Ovary (tissue), 9 donors: ENCODE measurements around the gene DENND1A. TPM values are rescaled to one million over a fixed set of nuclear protein-coding genes. Genes with fewer than 3 reads are reported as not detected.

Experiments
- DNase-seq, 5 donors: peaks; one replicate each; pipeline ENCODE4 v3.0.0-alpha.2; 2019 to 2020
- H3K27ac ChIP-seq, 2 donors: fragments of 200-600 bp; one replicate each; pipeline versions ENCODE4 v1.5.1 to v1.8.0; 2019 to 2022
- H3K27me3 ChIP-seq: fragments of 200-600 bp; one replicate; pipeline ENCODE4 v1.8.0; 2022
- H3K36me3 ChIP-seq: fragments of 200-600 bp; sonication (generic); one replicate; pipeline ENCODE4 v1.5.1; 2019
- H3K4me1 ChIP-seq: one replicate; pipeline ENCODE4 v1.8.1; 2013; ENCODE audit warnings: mild to moderate bottlenecking, moderate library complexity; ENCODE audit not compliant: insufficient read depth
- H3K4me3 ChIP-seq: fragments of 200-600 bp; sonication (generic); one replicate; pipeline ENCODE4 v1.5.1; 2017
- H3K9me3 ChIP-seq, 2 donors: fragments of 200-600 bp in 1 of 2; sonication (generic) in 1 of 2; one replicate each; pipeline versions ENCODE4 v1.5.1 to v1.8.1; 2013 to 2019; ENCODE audit warnings: mild to moderate bottlenecking in 1 of 2, moderate library complexity in 1 of 2
- EP300 ChIP-seq: sonication (generic); formaldehyde crosslinking; IDR thresholded peaks from one replicate; pipeline ENCODE4 v1.6.1; 2017; ENCODE audit warnings: antibody characterized with exemption
- POLR2A ChIP-seq: fragments of 450-650 bp; IDR thresholded peaks from one replicate; pipeline ENCODE4 v1.6.1; 2017; ENCODE audit warnings: antibody characterized with exemption, mild to moderate bottlenecking, moderate library complexity
- WGBS, 3 donors: extraction: QIAGEN DNeasy Blood & Tissue Kit in 1 of 3; methylation state at CpG; one replicate each; pipeline versions ENCODE4 v1.1.5 to v1.1.7; 2013 to 2017; 5-methylcytosine and 5-hydroxymethylcytosine counted together
- intact Hi-C, 4 donors: fragments of 100-400 bp; cut with DNase I; formaldehyde crosslinking; loops; one replicate each; pipeline versions ENCODE4 v1.11.0 to v1.15.1; 2022 to 2023
- polyA plus RNA-seq, 2 donors: library from polyadenylated mRNA; stranded (reverse); fragments of 200-250 nt in 1 of 2; fragments of 350-450 nt in 1 of 2; fragmentation: Illumina TruSeq in 1 of 2; extraction: RNeasy Lipid Tissue Mini Kit (QIAGEN cat#74804) in 1 of 2; gene quantifications; one replicate each; pipeline ENCODE4 v1.2.3, GENCODE V29; 2013 to 2014
- total RNA-seq, 7 donors: library from RNA; depleted of rRNA in 2 of 7; stranded (reverse); fragments of >200 nt in 2 of 7; fragmentation: NEBNext Ultra II Directional in 3 of 7; extraction: Animal tissue kit (Norgen Biotek cat#: 25700) in 3 of 7; gene quantifications; one replicate each; pipeline versions ENCODE4 v1.1.0 to v1.2.4, GENCODE V29; 2016 to 2023
- TF ChIP-seq, protein P1 (sequence below), 3 donors: fragments of 450-650 bp in 2 of 3; fragments of 200-600 bp in 1 of 3; IDR thresholded peaks; one replicate each; pipeline versions ENCODE4 v1.5.1 to v1.8.0; 2016 to 2022; ENCODE audit warnings: antibody characterized with exemption in 3 of 3, mild to moderate bottlenecking in 1 of 3
- donor health status: DM: no; HTN: no; CAD: no; lungs with moderate emphysema.
- donor health status: DM: no; HTN: no; CAD: no.
- donor health status: Bipolar disorder and iron deficiency.
- donor health status: DM: yes; HTN: yes; CAD: no.
- donor health status: DM: no; HTN: no; CAD: no.
- donor health status: DM: yes; HTN: yes; CAD: no.

Gene DENND1A
- total and polyA plus RNA-seq, 9 donors: 10.4 to 24.5 (median 17.1) TPM

GRCh38 chr9:123586275-123586674, 343.7 kb downstream of the DENND1A start:
- TF ChIP-seq EP300: no peak
- no peak for TF ChIP-seq POLR2A
- TF ChIP-seq, protein P1, sequence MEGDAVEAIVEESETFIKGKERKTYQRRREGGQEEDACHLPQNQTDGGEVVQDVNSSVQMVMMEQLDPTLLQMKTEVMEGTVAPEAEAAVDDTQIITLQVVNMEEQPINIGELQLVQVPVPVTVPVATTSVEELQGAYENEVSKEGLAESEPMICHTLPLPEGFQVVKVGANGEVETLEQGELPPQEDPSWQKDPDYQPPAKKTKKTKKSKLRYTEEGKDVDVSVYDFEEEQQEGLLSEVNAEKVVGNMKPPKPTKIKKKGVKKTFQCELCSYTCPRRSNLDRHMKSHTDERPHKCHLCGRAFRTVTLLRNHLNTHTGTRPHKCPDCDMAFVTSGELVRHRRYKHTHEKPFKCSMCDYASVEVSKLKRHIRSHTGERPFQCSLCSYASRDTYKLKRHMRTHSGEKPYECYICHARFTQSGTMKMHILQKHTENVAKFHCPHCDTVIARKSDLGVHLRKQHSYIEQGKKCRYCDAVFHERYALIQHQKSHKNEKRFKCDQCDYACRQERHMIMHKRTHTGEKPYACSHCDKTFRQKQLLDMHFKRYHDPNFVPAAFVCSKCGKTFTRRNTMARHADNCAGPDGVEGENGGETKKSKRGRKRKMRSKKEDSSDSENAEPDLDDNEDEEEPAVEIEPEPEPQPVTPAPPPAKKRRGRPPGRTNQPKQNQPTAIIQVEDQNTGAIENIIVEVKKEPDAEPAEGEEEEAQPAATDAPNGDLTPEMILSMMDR (IDR thresholded peaks at IDR 0.05): no peak
- no peak overlapping the region for H3K27ac ChIP-seq
- 98 to 100% (median 98%) methylated on average over 5 of the region's 5 CpGs for WGBS, 3 donors
- H3K9me3 ChIP-seq: no peaks in the 10 kb centered on the region
- intact Hi-C loops: no loop called here
- H3K4me3 ChIP-seq: no peak overlapping the region
- H3K36me3 ChIP-seq: no peaks in the 10 kb centered on the region
- no peaks in the 10 kb centered on the region for H3K27me3 ChIP-seq
- no peak for DNase-seq
- H3K4me1 ChIP-seq: no peaks in the 10 kb centered on the region

- no peak for TF ChIP-seq EP300
- TF ChIP-seq, protein P1 (IDR thresholded peaks at IDR 0.05): no peak
- no peak for TF ChIP-seq POLR2A
- DNase-seq: no peak
- WGBS, 3 donors: 94 to 95% (median 94%) methylated on average over 10 of the region's 10 CpGs
- intact Hi-C loops: no loop called here
- no peak overlapping the region for H3K27ac ChIP-seq
- no peak overlapping the region for H3K4me3 ChIP-seq
- no peaks in the 10 kb centered on the region for H3K27me3 ChIP-seq
- no peaks in the 10 kb centered on the region for H3K36me3 ChIP-seq
- no peaks in the 10 kb centered on the region for H3K4me1 ChIP-seq
- H3K9me3 ChIP-seq: no peaks in the 10 kb centered on the region
Measured at GRCh38 chr9:123584202-123585176, 345.4 kb downstream of the DENND1A start.

DNA sequence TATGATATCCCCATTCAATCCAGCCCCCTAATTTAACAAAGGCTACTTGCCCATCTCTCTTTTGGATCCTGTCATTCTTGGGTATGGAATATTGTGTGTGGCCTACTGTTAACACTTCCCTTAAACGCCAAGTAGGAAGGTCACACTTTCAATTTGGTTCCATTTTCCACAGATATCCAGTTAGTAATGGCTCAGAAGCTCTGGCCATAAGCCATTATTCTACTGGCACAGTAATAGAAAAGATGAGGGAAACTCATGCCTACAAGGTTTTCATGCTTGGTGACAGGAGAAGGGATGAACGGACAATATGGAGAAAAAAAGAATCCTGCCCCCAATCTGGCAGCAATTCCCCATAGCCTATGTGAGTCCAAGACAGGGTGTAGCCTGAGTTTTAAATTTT, 346.3 kb downstream of the DENND1A start:
- Histone ChIP-seq H3K4me1 (no peaks in the 10 kb centered on the region), H3K9me3 (no peaks in the 10 kb centered on the region), H3K4me3 (no peak overlapping the region), H3K36me3 (no peaks in the 10 kb centered on the region), H3K27ac (no peak overlapping the region), H3K27me3 (no peaks in the 10 kb centered on the region)
- intact Hi-C loops: no loop called here
- no peak for DNase-seq
- TF ChIP-seq EP300: no peak
- TF ChIP-seq POLR2A: no peak
- TF ChIP-seq, protein P1 (IDR thresholded peaks at IDR 0.05): no peak
- WGBS, 3 donors: 95 to 98% (median 96%) methylated on average over 2 of the region's 2 CpGs

DNA sequence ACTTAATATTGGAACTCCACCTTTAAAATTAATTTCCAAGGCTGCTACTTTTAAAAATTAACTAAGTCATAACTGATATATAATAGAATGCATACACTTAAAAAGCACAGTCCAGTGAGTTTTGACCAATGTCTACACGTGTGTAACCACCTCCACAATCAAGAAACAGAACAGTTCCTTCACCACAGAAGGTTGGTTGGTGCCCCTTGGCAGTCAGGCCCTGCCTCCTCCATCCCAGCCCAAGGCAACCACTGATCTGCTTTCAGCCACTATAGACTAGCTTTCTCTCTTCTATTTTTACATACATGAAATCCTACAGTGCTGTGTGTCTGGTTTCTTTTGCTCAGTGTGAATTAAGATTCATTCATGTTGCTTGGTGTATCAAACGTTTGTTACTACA, 358.7 kb downstream of the DENND1A start:
- Histone ChIP-seq H3K4me1 (peaks cover 3% of the 10 kb centered on the region), H3K9me3 (no peaks in the 10 kb centered on the region), H3K27ac (no peak overlapping the region), H3K4me3 (no peak overlapping the region), H3K36me3 (no peaks in the 10 kb centered on the region), H3K27me3 (no peaks in the 10 kb centered on the region)
- intact Hi-C loops: no loop called here
- DNase-seq: no peak
- WGBS, 3 donors: 80 to 86% (median 81%) methylated on average over 2 of the region's 2 CpGs
- TF ChIP-seq EP300: no peak
- TF ChIP-seq, protein P1 (IDR thresholded peaks at IDR 0.05): no peak
- TF ChIP-seq POLR2A: no peak
